GM18511 (cell line): Measurements from ENCODE around the gene OR11A1.

ENCODE experiments used
- ATAC-seq: cut with Tn5 transposase; IDR thresholded peaks from one replicate; pipeline ENCODE4 v1.9.1; 2021; ENCODE audit warnings: mild to moderate bottlenecking, moderate library complexity; ENCODE audit not compliant: unreplicated experiment

The OR11A1 gene

GRCh38 chr6:29456971-29457370, at the start of gene OR11A1, which contains the start of gene OR2H1:
Gene OR11A1 (minus strand): TSS chr6:29457071. CDS start chr6:29427641, 29,430 bp downstream.
Gene OR2H1 (plus strand): TSS chr6:29457155. CDS start chr6:29461770, 4,615 bp downstream.
- ATAC-seq, result no peak

- ATAC-seq, result no peak
Observed at GRCh38 chr6:29506446-29507067, 49.7 kb upstream of the OR11A1 start.

- no peak for ATAC-seq
Observed at GRCh38 chr6:29505808-29506207, 48.9 kb upstream of the OR11A1 start.

DNA sequence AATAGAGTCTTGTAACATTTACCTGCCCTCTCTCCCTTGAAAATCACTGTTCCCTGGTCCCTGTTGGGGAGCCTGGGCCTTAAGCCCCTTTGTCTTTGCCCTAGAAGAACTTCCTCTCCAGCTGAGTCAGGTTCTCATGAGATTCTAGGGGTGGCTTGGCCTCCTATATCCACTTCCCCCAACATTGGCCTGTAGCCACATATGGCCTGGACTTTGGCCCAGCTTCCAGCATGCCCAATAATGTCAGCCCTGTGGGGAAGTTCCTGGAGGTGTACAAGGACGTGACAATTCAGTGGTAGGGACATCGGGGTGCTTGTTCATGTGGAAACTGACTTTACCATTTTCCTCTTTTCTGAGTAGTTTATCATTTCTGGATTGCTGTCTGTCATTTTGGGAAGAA, 48.1 kb upstream of the OR11A1 start:
- no peak for ATAC-seq

- ATAC-seq, result no peak
Observed at GRCh38 chr6:29502597-29502996, 45.7 kb upstream of the OR11A1 start.

GRCh38 chr6:29502181-29502580, 45.3 kb upstream of the OR11A1 start:
- no peak for ATAC-seq

- no peak for ATAC-seq
Observed at GRCh38 chr6:29501106-29501505, 44.2 kb upstream of the OR11A1 start.

DNA sequence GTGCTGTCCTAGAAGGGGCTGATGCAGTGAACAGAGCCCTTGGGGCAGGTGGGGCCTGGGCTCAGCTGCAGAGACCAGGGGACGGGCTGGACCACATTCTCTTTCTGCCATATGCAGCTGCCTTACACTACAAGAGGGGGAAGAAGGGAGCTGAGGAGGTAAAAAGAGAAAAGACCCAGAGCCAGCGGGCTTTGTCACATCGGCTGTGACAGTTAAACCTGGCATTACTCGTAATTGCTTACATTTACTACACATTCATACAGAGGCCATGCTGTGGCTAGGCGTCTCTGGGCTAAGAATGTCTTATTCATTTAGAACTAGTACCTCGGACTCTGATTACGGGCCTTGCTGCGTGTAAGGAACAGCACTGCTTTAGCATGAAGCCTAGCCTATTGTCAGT, 43.7 kb upstream of the OR11A1 start:
- ATAC-seq, result no peak

GRCh38 chr6:29499704-29500103, 42.8 kb upstream of the OR11A1 start:
- no peak for ATAC-seq

GRCh38 chr6:29496961-29497360, 40.1 kb upstream of the OR11A1 start:
- ATAC-seq, result no peak

- no peak for ATAC-seq
Observed at GRCh38 chr6:29495571-29495970, 38.7 kb upstream of the OR11A1 start.

DNA sequence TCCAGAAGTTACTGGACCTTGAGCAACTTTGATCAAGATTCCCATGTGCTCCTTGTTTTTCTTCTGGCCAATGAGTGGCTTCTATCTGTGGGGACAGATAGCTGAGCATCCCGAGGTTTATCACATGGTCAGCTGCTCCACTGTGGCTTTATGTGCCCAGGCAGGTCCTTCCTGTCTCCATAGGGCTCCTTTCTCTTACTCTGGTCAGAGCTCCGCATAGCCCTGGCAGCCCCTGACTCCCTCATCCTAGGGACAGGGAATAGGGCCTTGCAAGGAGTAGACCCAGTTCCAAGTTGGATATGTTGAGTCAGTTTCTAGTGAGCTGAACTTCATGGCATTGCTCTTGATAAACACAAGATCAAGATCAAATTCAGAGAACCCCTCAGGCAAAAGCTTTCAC, 37.3 kb upstream of the OR11A1 start:
- no peak for ATAC-seq

GRCh38 chr6:29493261-29493660, 36.4 kb upstream of the OR11A1 start:
- ATAC-seq, result no peak

- no peak for ATAC-seq
Observed at GRCh38 chr6:29491574-29491973, 34.7 kb upstream of the OR11A1 start.

GRCh38 chr6:29490552-29490951, 33.7 kb upstream of the OR11A1 start:
- no peak for ATAC-seq

GRCh38 chr6:29490055-29490454, 33.2 kb upstream of the OR11A1 start:
- no peak for ATAC-seq

GRCh38 chr6:29489286-29489685, 32.4 kb upstream of the OR11A1 start:
- ATAC-seq, result no peak

GRCh38 chr6:29488874-29489273, 32.0 kb upstream of the OR11A1 start:
- no peak for ATAC-seq

DNA sequence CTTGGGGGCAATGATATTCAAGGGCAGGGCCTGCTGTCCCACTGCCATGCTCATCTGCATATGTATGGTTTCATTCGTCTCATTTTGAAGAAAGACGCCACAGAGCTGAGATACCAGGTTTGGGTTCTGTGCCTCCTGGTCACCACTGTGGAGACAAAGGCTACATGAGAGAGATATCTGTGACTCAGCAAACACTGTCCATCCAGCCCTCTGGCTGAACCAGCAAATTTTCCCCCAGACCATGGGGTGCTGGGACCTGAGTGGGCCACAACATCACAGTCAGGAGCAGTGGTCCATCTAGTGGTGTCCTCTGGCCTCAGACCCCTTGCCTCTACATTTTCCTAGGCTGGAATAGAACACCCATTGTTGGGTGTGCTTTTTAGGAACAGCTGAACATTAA, 30.8 kb upstream of the OR11A1 start, which contains the start of gene MAS1L:
Gene MAS1L (minus strand): TSS at position 297 of the 400 bp plus-strand sequence. CDS start 54 bp downstream, at position 243.
- no peak for ATAC-seq

DNA sequence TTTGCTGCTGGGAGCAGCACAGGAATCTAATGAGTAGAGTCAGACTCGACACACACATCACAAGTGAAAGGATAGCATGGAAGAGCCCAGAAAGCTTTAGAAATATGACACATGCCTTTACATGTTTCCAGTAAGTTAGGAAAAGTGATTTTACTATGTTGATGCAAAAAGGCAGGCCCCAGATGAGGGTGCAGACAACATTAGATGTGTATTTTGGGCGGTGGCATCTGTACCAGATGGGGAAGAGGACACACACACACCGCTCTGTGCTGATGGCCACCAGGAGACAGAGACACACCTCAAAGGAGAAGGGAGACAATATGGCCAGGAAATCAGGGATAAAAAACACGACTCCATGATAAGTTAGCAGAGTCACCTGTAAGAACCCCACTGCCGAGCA, 30.3 kb upstream of the OR11A1 start:
- ATAC-seq, result no peak

- ATAC-seq, result no peak
Observed at GRCh38 chr6:29486577-29486976, 29.7 kb upstream of the OR11A1 start.

- ATAC-seq, result no peak
Observed at GRCh38 chr6:29483735-29484134, 26.9 kb upstream of the OR11A1 start.

- ATAC-seq, result no peak
Observed at GRCh38 chr6:29483186-29483585, 26.3 kb upstream of the OR11A1 start.
